IMR-90 (cell line): ENCODE measurements around the gene WNT4.

Experiments used
- CTCF ChIP-seq: conservative IDR thresholded peaks from 2 replicates; pipeline ENCODE4 v1.5.1; 2012; ENCODE audit warnings: mild to moderate bottlenecking, low read depth, low read length, improper control_type of control experiment
- POLR2A ChIP-seq: IDR thresholded peaks from 2 replicates; pipeline ENCODE4 v1.6.1; 2012; ENCODE audit warnings: mild to moderate bottlenecking, low read depth, low read length

DNA sequence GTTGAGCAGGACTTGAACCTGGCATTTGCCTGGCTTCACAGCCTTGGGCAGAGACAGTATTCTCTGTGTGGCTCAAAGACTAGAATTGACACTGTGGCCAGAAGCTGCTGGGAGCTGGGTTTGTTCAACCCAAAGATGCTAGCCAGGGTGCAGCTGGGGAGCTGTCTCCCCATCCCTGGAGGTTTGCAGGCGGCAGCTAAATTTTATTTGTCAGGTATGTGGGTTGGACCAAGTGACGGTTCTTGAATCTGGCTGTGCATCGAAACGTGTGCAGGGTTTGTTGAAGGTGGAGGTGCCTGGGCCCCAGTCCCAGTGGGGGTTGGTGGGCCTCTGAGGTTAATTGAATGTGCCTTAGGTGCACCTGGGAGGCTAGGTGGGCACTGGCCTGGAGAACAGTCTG lies 11.8 kb downstream of the WNT4 start:
- no peak for TF ChIP-seq POLR2A
- no peak for TF ChIP-seq CTCF
